Breast epithelium (tissue), 4 donors: ENCODE measurements around the gene FAM20B. TPM values are rescaled to one million over a fixed set of nuclear protein-coding genes. Genes with fewer than 3 reads are reported as not detected.

ENCODE experiments used
- DNase-seq, 2 donors: peaks; one replicate each; pipeline ENCODE4 v3.0.0-alpha.2; 2019; ENCODE audit warnings: low spot score in 2 of 2
- H3K27ac ChIP-seq, 2 donors: fragments of 200-600 bp; sonication (generic) in 1 of 2; one replicate each; pipeline ENCODE4 v1.5.1; 2016 to 2019; ENCODE audit warnings: mild to moderate bottlenecking in 1 of 2
- H3K27me3 ChIP-seq, 2 donors: fragments of 200-600 bp; sonication (generic) in 1 of 2; one replicate each; pipeline versions ENCODE4 v1.5.1 to v1.6.0; 2017 to 2019; ENCODE audit warnings: control low read depth in 1 of 2, mild to moderate bottlenecking in 1 of 2
- H3K36me3 ChIP-seq: fragments of 200-600 bp; one replicate; pipeline ENCODE4 v1.5.1; 2019
- H3K4me1 ChIP-seq, 2 donors: fragments of 200-600 bp; sonication (generic); one replicate each; pipeline ENCODE4 v1.5.1; 2016 to 2019; ENCODE audit warnings: control low read depth in 1 of 2
- H3K4me3 ChIP-seq, 3 donors: fragments of 200-600 bp; sonication (generic); 1 replicate in 2 of 3; 2 replicates in 1 of 3; pipeline ENCODE4 v1.5.1; 2016 to 2019; ENCODE audit warnings: mild to moderate bottlenecking in 3 of 3, moderate library complexity in 2 of 3
- H3K9me3 ChIP-seq, 2 donors: fragments of 200-600 bp; sonication (generic) in 1 of 2; one replicate each; pipeline ENCODE4 v1.5.1; 2016 to 2019; ENCODE audit warnings: control low read depth in 1 of 2
- POLR2A ChIP-seq: fragments of 450-650 bp; IDR thresholded peaks from one replicate; pipeline ENCODE4 v1.6.1; 2016; ENCODE audit warnings: antibody characterized with exemption, mild to moderate bottlenecking, moderate library complexity
- POLR2AphosphoS5 ChIP-seq, 3 donors: sonication (generic); formaldehyde crosslinking; IDR thresholded peaks; one replicate each; pipeline ENCODE4 v1.6.1; 2017; ENCODE audit warnings: antibody characterized with exemption in 3 of 3
- intact Hi-C: fragments of 100-400 bp; cut with DNase I; formaldehyde crosslinking; loops from one replicate; pipeline ENCODE4 v1.15.1; 2023; ENCODE audit warnings: low total_unique reads
- total RNA-seq, 3 donors: library from RNA; depleted of rRNA; stranded (reverse); fragments of >200 nt; gene quantifications; one replicate each; pipeline ENCODE4 v1.1.0, GENCODE V29; 2016
- TF ChIP-seq, protein P1 (sequence below), 3 donors: fragments of 450-650 bp; IDR thresholded peaks; one replicate each; pipeline ENCODE4 v1.5.1; 2016 to 2017; ENCODE audit warnings: antibody characterized with exemption in 3 of 3, mild to moderate bottlenecking in 3 of 3, moderate library complexity in 3 of 3

Gene FAM20B
- total RNA-seq, 3 donors from 2014 or later: 24.3 to 28.8 (median 28.0) TPM

DNA sequence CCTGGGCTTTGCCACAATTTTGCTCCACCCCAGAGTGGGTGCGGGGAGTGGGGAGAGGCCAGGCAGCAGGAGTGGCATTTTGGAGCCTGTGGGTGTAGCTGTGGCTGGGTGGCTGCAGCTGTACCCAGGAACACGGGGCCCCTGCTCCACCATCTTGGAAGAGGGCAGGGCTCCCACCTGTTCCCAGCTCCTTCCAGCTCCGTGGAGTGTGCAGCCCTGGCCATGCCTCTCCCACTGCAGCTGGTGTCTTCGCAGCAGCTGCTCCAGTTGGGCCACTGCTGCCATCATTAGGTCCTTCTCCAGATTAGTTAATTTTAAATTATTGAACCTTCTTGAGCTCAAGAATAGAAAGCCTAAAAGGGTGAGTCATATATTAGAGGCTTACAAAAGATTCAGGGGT lies 17.6 kb downstream of the FAM20B start:
- TF ChIP-seq POLR2AphosphoS5 (IDR thresholded peaks at IDR 0.05) (no peak), POLR2A (no peak)
- TF ChIP-seq, protein P1, sequence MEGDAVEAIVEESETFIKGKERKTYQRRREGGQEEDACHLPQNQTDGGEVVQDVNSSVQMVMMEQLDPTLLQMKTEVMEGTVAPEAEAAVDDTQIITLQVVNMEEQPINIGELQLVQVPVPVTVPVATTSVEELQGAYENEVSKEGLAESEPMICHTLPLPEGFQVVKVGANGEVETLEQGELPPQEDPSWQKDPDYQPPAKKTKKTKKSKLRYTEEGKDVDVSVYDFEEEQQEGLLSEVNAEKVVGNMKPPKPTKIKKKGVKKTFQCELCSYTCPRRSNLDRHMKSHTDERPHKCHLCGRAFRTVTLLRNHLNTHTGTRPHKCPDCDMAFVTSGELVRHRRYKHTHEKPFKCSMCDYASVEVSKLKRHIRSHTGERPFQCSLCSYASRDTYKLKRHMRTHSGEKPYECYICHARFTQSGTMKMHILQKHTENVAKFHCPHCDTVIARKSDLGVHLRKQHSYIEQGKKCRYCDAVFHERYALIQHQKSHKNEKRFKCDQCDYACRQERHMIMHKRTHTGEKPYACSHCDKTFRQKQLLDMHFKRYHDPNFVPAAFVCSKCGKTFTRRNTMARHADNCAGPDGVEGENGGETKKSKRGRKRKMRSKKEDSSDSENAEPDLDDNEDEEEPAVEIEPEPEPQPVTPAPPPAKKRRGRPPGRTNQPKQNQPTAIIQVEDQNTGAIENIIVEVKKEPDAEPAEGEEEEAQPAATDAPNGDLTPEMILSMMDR (IDR thresholded peaks at IDR 0.05): no peak
- H3K4me3 ChIP-seq: no peak overlapping the region
- intact Hi-C loops: no loop called here

GRCh38 chr1:179043907-179044306 lies 18.2 kb downstream of the FAM20B start:
- H3K27ac ChIP-seq: no peak overlapping the region
- no peaks in the 10 kb centered on the region for H3K36me3 ChIP-seq
- H3K4me3 ChIP-seq: no peak overlapping the region
- intact Hi-C loops: no loop called here
- H3K4me1 ChIP-seq: no peaks in the 10 kb centered on the region
- H3K9me3 ChIP-seq: no peaks in the 10 kb centered on the region
- TF ChIP-seq POLR2AphosphoS5 (IDR thresholded peaks at IDR 0.05): no peak
- TF ChIP-seq, protein P1 (IDR thresholded peaks at IDR 0.05): no peak
- TF ChIP-seq POLR2A: no peak
- H3K27me3 ChIP-seq: no peaks in the 10 kb centered on the region
- DNase-seq: no peak

More for the DNA sequence above, 17.6 kb downstream of the FAM20B start:
- no peak overlapping the region for H3K27ac ChIP-seq
- no peaks in the 10 kb centered on the region for H3K9me3 ChIP-seq
- H3K4me1 ChIP-seq: no peaks in the 10 kb centered on the region
- no peak for DNase-seq
- no peaks in the 10 kb centered on the region for H3K36me3 ChIP-seq
- H3K27me3 ChIP-seq: no peaks in the 10 kb centered on the region

DNA sequence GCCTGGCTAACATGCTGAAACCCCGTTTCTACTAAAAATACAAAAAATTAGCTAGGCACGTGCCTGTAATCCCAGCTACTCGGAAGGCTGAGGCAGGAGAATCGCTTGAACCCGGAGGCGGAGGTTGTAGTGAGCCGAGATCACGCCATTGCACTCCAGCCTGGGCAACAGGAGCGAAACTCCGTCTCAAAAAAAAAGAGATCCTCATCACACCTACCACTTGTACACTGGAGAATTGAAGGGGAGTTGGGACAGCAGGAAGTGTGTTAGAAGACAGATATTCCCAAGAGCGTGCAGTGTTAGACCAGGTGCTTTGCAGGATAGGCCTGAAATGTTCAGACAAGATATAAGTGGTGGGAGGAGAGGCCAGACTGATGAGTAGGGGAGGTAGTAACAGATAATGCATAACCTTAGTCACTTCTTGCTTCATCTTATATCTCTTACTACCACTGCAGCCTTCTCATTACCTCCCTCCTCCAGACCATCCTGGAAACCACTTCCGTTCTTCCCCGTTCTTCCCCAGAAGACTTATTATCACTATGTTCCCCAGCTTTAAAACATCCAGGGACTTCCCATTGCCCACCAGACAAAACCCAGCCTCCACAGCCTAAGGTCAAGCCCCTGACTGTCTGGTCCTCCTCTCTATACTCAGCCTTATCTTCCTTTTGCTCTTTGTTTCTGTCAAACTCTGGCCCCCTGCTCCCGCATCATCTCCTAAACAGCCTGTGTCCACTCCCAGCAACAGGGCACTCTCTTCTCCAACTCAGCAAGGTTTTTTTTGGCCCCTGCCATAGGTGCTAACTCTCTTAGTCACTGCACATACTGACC lies 21.3 kb downstream of the FAM20B start:
- intact Hi-C loops: no loop called here
- H3K36me3 ChIP-seq: peaks cover 2% of the 10 kb centered on the region
- DNase-seq: no peak
- no peak overlapping the region for H3K27ac ChIP-seq
- TF ChIP-seq POLR2AphosphoS5 (IDR thresholded peaks at IDR 0.05) (no peak), POLR2A (no peak)
- TF ChIP-seq, protein P1 (IDR thresholded peaks at IDR 0.05): no peak
- H3K9me3 ChIP-seq: no peaks in the 10 kb centered on the region
- no peaks in the 10 kb centered on the region for H3K27me3 ChIP-seq
- no peak overlapping the region for H3K4me3 ChIP-seq
- H3K4me1 ChIP-seq: no peaks in the 10 kb centered on the region

GRCh38 chr1:179047636-179047997 lies 21.9 kb downstream of the FAM20B start:
- Histone ChIP-seq H3K27me3 (no peaks in the 10 kb centered on the region), H3K4me3 (no peak overlapping the region), H3K4me1 (no peaks in the 10 kb centered on the region), H3K36me3 (peaks cover 4% of the 10 kb centered on the region), H3K9me3 (no peaks in the 10 kb centered on the region), H3K27ac (no peak overlapping the region)
- DNase-seq: no peak
- no peak for TF ChIP-seq POLR2AphosphoS5 (IDR thresholded peaks at IDR 0.05)
- TF ChIP-seq, protein P1 (IDR thresholded peaks at IDR 0.05): no peak
- no peak for TF ChIP-seq POLR2A
- intact Hi-C loops: no loop called here

- H3K9me3 ChIP-seq: no peaks in the 10 kb centered on the region
- DNase-seq: no peak
- H3K4me3 ChIP-seq: no peak overlapping the region
- no peaks in the 10 kb centered on the region for H3K4me1 ChIP-seq
- no peak overlapping the region for H3K27ac ChIP-seq
- no peaks in the 10 kb centered on the region for H3K27me3 ChIP-seq
- peaks cover 4% of the 10 kb centered on the region for H3K36me3 ChIP-seq
- TF ChIP-seq POLR2A: no peak
- TF ChIP-seq POLR2AphosphoS5 (IDR thresholded peaks at IDR 0.05): no peak
- TF ChIP-seq, protein P1 (IDR thresholded peaks at IDR 0.05): no peak
- intact Hi-C loops: no loop called here
Observed at GRCh38 chr1:179048339-179049124, 22.8 kb downstream of the FAM20B start.
